Activated B cell treated with CpG ODN at 0.5 μM for 24 hours (primary cell): Measurements from ENCODE around the gene DPF3. TPM values are rescaled to one million over a fixed set of nuclear protein-coding genes. Genes with fewer than 3 reads are reported as not detected.

Experiments used
- ATAC-seq: fragments of 200-7000 bp; cut with Tn5 transposase; one replicate; pipeline ENCODE4 v1.10.0; 2021; ENCODE audit warnings: low read depth, mild to moderate bottlenecking, moderate library complexity
- CTCF ChIA-PET: fragments of 350-600 bp; sonication (Branson Sonifier 250); formaldehyde crosslinking; loops from one replicate; lab custom pipeline; 2021; ENCODE audit warnings: antibody characterized with exemption; lab: Charles Lee
- POLR2A ChIA-PET: fragments of 350-600 bp; sonication (Branson Sonifier 250); formaldehyde crosslinking; loops from one replicate; lab custom pipeline; 2021; ENCODE audit warnings: antibody characterized with exemption; lab: Charles Lee
- DNase-seq: peaks from one replicate; pipeline ENCODE4 v3.0.0; 2022
- H3K27ac Mint-ChIP-seq: one replicate; pipeline ENCODE4 v1.8.0; 2020; ENCODE audit warnings: mixed read lengths
- H3K27me3 Mint-ChIP-seq: one replicate; pipeline ENCODE4 v1.8.0; 2021; ENCODE audit warnings: mixed read lengths
- H3K36me3 Mint-ChIP-seq: one replicate; pipeline ENCODE4 v1.8.0; 2021; ENCODE audit warnings: low read depth, mixed read lengths
- H3K4me1 Mint-ChIP-seq: one replicate; pipeline ENCODE4 v1.8.0; 2021; ENCODE audit warnings: mixed read lengths
- H3K4me3 Mint-ChIP-seq: one replicate; pipeline ENCODE4 v1.8.0; 2020; ENCODE audit warnings: mild to moderate bottlenecking, mixed read lengths
- H3K9me3 Mint-ChIP-seq: one replicate; pipeline ENCODE4 v1.8.0; 2020; ENCODE audit warnings: mixed read lengths
- CTCF ChIP-seq: fragments of 200-600 bp; IDR thresholded peaks from one replicate; pipeline ENCODE4 v1.8.0; 2022; ENCODE audit warnings: antibody characterized with exemption, mild to moderate bottlenecking
- intact Hi-C: fragments of 100-400 bp; cut with micrococcal nuclease; formaldehyde crosslinking; loops from one replicate; pipeline ENCODE4 v1.15.1; 2024
- total RNA-seq: library from RNA; stranded (reverse); gene quantifications from 2 replicates; pipeline ENCODE4 v1.2.3, GENCODE V29; 2022

Gene DPF3
- total RNA-seq, 1 donor from 2014 or later, result 3.5 TPM

- Mint-ChIP-seq H3K27me3 (no peaks in the 10 kb centered on the region), H3K9me3 (no peaks in the 10 kb centered on the region), H3K36me3 (peaks cover 41% of the 10 kb centered on the region), H3K27ac (no peak overlapping the region), H3K4me3 (no peak overlapping the region), H3K4me1 (peaks cover 3% of the 10 kb centered on the region)
- DNase-seq (no peak), ATAC-seq (no peak)
- intact Hi-C loops, result no loop called here
- TF ChIP-seq CTCF, result no peak
- POLR2A ChIA-PET, result no interaction called here
- CTCF ChIA-PET, result no interaction called here
These were observed 203.6 kb downstream of the DPF3 start for GRCh38 chr14:72690324-72690723.

- TF ChIP-seq CTCF, result no peak
- H3K27me3 Mint-ChIP-seq, result no peaks in the 10 kb centered on the region
- ChIA-PET CTCF (no interaction called here), POLR2A (no interaction called here)
- intact Hi-C loops, result no loop called here
- H3K9me3 Mint-ChIP-seq, result no peaks in the 10 kb centered on the region
- H3K27ac Mint-ChIP-seq, result no peak overlapping the region
- ATAC-seq, result no peak
- peaks cover 53% of the 10 kb centered on the region for H3K36me3 Mint-ChIP-seq
- H3K4me1 Mint-ChIP-seq, result peaks cover 4% of the 10 kb centered on the region
- DNase-seq, result no peak
- no peak overlapping the region for H3K4me3 Mint-ChIP-seq
These were observed 204.8 kb downstream of the DPF3 start for GRCh38 chr14:72688990-72689671.

GRCh38 chr14:72686832-72687231, 207.1 kb downstream of the DPF3 start:
- POLR2A ChIA-PET, result no interaction called here
- Mint-ChIP-seq H3K4me3 (no peak overlapping the region), H3K27ac (no peak overlapping the region), H3K27me3 (no peaks in the 10 kb centered on the region), H3K4me1 (peaks cover 4% of the 10 kb centered on the region), H3K9me3 (no peaks in the 10 kb centered on the region), H3K36me3 (peaks cover 49% of the 10 kb centered on the region)
- CTCF ChIA-PET, result no interaction called here
- no peak for TF ChIP-seq CTCF
- intact Hi-C loops, result no loop called here
- DNase-seq, result no peak
- ATAC-seq, result no peak

- Mint-ChIP-seq H3K9me3 (no peaks in the 10 kb centered on the region), H3K27me3 (no peaks in the 10 kb centered on the region), H3K4me3 (no peak overlapping the region), H3K4me1 (peaks cover 4% of the 10 kb centered on the region), H3K36me3 (peaks cover 42% of the 10 kb centered on the region), H3K27ac (no peak overlapping the region)
- DNase-seq (no peak), ATAC-seq (no peak)
- TF ChIP-seq CTCF, result no peak
- POLR2A ChIA-PET, result no interaction called here
- CTCF ChIA-PET, result no interaction called here
- intact Hi-C loops, result no loop called here
These were observed 207.8 kb downstream of the DPF3 start for GRCh38 chr14:72686101-72686500.

- ATAC-seq (no peak), DNase-seq (no peak)
- Mint-ChIP-seq H3K4me1 (peaks cover 4% of the 10 kb centered on the region), H3K27ac (no peak overlapping the region), H3K4me3 (no peak overlapping the region), H3K27me3 (no peaks in the 10 kb centered on the region), H3K36me3 (peaks cover 35% of the 10 kb centered on the region), H3K9me3 (no peaks in the 10 kb centered on the region)
- TF ChIP-seq CTCF, result no peak
- POLR2A ChIA-PET, result no interaction called here
- intact Hi-C loops, result no loop called here
- CTCF ChIA-PET, result no interaction called here
These were observed 208.4 kb downstream of the DPF3 start for GRCh38 chr14:72685456-72685855.
